ENCODE results near the gene NPIPA5. TPM values are rescaled to one million over a fixed set of nuclear protein-coding genes. Genes with fewer than 3 reads are reported as not detected.
"Not testable (repeated sequence)": the region's sequence is repeated elsewhere in the genome, so short reads cannot be mapped to it uniquely, and the experiment has no call there.

NPIPA5 gene
- total and polyA plus RNA-seq, 2 donors (not counting 3 experiments of a cell fraction or from before 2014, with no cell fraction given): 11.3 to 19.6 TPM

DNA sequence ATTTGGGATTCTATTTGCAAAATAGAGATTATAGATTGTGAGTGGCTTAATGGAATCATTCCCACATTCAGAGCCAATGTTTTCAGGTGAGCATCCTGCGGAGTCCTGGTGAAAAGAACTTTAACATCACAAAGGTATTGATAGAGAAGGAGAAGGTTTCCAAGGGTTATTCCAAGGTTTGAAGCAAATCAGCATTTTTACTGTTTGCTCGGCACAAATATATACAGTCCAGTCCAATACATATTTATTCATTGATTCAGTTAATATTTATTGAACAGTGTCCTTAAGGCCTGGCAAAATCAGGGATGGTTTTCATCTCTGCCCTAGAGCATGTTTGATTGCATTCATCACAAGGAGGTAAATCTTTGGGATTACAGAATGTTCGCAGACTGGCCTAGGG, 23.9 kb upstream of the NPIPA5 start:
- intact Hi-C loops (cut with micrococcal nuclease): no loop called here
- TF ChIP-seq FOS (IDR thresholded peaks at IDR 0.05; ENCODE audit: borderline replicate concordance, insufficient read depth, low read length): no peak
- DNase-seq (ENCODE audit: low read depth, low spot score) (no peak), FAIRE-seq (no peak)
- H3K4me1 ChIP-seq (ENCODE audit: control insufficient read depth, extremely low read depth, insufficient read depth, low read length): no peaks in the 10 kb centered on the region
- BruUV-seq (replicated peaks): no TSS peak
- POLR2A ChIA-PET: no interaction called here
- no peaks in the 10 kb centered on the region for H3K9me1 ChIP-seq (replicated peaks; ENCODE audit: control insufficient read depth, extremely low read depth, insufficient read depth, low read length)
- no peak overlapping the region for H3K4me2 ChIP-seq (ENCODE audit: insufficient read depth, low read length)
- H2AFZ ChIP-seq (ENCODE audit: low read depth, low read length): no peak overlapping the region
- no peaks in the 10 kb centered on the region for H3K9me3 ChIP-seq (replicated peaks; ENCODE audit: control insufficient read depth, insufficient read depth, low read length)
- no peaks in the 10 kb centered on the region for H3K27me3 ChIP-seq (ENCODE audit: control insufficient read depth in 2 of 2, insufficient read depth in 2 of 2, low read length in 2 of 2)
- dilution Hi-C loops (cut with MboI; ENCODE audit: extremely low pct_ligation_motif_present, low sequenced_read_pairs): no loop called here
- CTCF ChIA-PET: no interaction called here
- H3K4me3 ChIP-seq (replicated peaks in 1 of 3; ENCODE audit: insufficient read depth in 1 of 3, low read depth in 1 of 3, low read length in 3 of 3): no peak overlapping the region
- H3K36me3 ChIP-seq (ENCODE audit: control insufficient read depth in 2 of 2, extremely low read depth in 1 of 2, insufficient read depth in 2 of 2, low read length in 2 of 2): no peaks in the 10 kb centered on the region
- H3K27ac ChIP-seq (ENCODE audit: insufficient read depth, low read depth, low read length): no peak overlapping the region
- no peak overlapping the region for H3K9ac ChIP-seq (replicated peaks; ENCODE audit: extremely low read depth, insufficient read depth, low read length)
- no peaks in the 10 kb centered on the region for H3K79me2 ChIP-seq (ENCODE audit: control insufficient read depth, insufficient read depth, low read length)
- no peaks in the 10 kb centered on the region for H4K20me1 ChIP-seq (replicated peaks; ENCODE audit: control insufficient read depth, extremely low read depth, insufficient read depth, low read length)

- H3K4me3 ChIP-seq (replicated peaks in 1 of 3; ENCODE audit: insufficient read depth in 1 of 3, low read depth in 1 of 3, low read length in 3 of 3); POLR2A ChIA-PET; FAIRE-seq: not testable (repeated sequence)
Observed at GRCh38 chr16:15400314-15400713, 22.2 kb upstream of the NPIPA5 start.

More at GRCh38 chr16:15400314-15400713, 22.2 kb upstream of the NPIPA5 start:
- DNase-seq (ENCODE audit: low read depth, low spot score); H3K9me3 ChIP-seq (replicated peaks; ENCODE audit: control insufficient read depth, insufficient read depth, low read length); H3K9me1 ChIP-seq (replicated peaks; ENCODE audit: control insufficient read depth, extremely low read depth, insufficient read depth, low read length); H3K4me1 ChIP-seq (ENCODE audit: control insufficient read depth, extremely low read depth, insufficient read depth, low read length); intact Hi-C loops (cut with micrococcal nuclease); H4K20me1 ChIP-seq (replicated peaks; ENCODE audit: control insufficient read depth, extremely low read depth, insufficient read depth, low read length); dilution Hi-C loops (cut with MboI; ENCODE audit: extremely low pct_ligation_motif_present, low sequenced_read_pairs); H2AFZ ChIP-seq (ENCODE audit: low read depth, low read length); BruUV-seq (replicated peaks); H3K9ac ChIP-seq (replicated peaks; ENCODE audit: extremely low read depth, insufficient read depth, low read length); CTCF ChIA-PET; H3K36me3 ChIP-seq (ENCODE audit: control insufficient read depth in 2 of 2, extremely low read depth in 1 of 2, insufficient read depth in 2 of 2, low read length in 2 of 2); H3K4me2 ChIP-seq (ENCODE audit: insufficient read depth, low read length); H3K79me2 ChIP-seq (ENCODE audit: control insufficient read depth, insufficient read depth, low read length); H3K27me3 ChIP-seq (ENCODE audit: control insufficient read depth in 2 of 2, insufficient read depth in 2 of 2, low read length in 2 of 2); H3K27ac ChIP-seq (ENCODE audit: insufficient read depth, low read depth, low read length): not testable (repeated sequence)
